ENCODE results near the gene STOML1.
A peak's percentile ranks its signal among the peaks of the same experiment; 100 is the strongest.

STOML1 gene

GRCh38 chr15:73991726-73992593 lies at the start of gene STOML1:
Gene STOML1, minus strand, starts transcription at chr15:73992295. Its CDS starts 72 bp downstream, at chr15:73992223.
- peak; percentile 73 for DNase-seq

GRCh38 chr15:74041311-74041756 lies 49.2 kb upstream of the STOML1 start:
- no peak for DNase-seq

- DNase-seq = no peak
Measured at GRCh38 chr15:74040109-74040850, 48.2 kb upstream of the STOML1 start.

GRCh38 chr15:74039656-74040010 lies 47.5 kb upstream of the STOML1 start:
- DNase-seq = no peak

GRCh38 chr15:74038707-74039655 lies 46.9 kb upstream of the STOML1 start:
- DNase-seq = no peak

GRCh38 chr15:74037171-74038117 lies 45.3 kb upstream of the STOML1 start:
- no peak for DNase-seq

- no peak for DNase-seq
Measured at GRCh38 chr15:74036271-74037170, 44.4 kb upstream of the STOML1 start.

GRCh38 chr15:74035121-74036017 lies 43.3 kb upstream of the STOML1 start:
- no peak for DNase-seq

- DNase-seq = no peak
Measured at GRCh38 chr15:74034206-74034755, 42.2 kb upstream of the STOML1 start.

- DNase-seq = no peak
Measured at GRCh38 chr15:74032606-74033561, 40.8 kb upstream of the STOML1 start.

- DNase-seq = no peak
Measured at GRCh38 chr15:74032046-74032445, 40.0 kb upstream of the STOML1 start.

- DNase-seq = no peak
Measured at GRCh38 chr15:74028646-74029045, 36.6 kb upstream of the STOML1 start.

- no peak for DNase-seq
Measured at GRCh38 chr15:74027688-74028087, 35.6 kb upstream of the STOML1 start.

GRCh38 chr15:74025436-74025835 lies 33.3 kb upstream of the STOML1 start:
- no peak for DNase-seq

- DNase-seq = no peak
Measured at GRCh38 chr15:74024687-74025086, 32.6 kb upstream of the STOML1 start.

- no peak for DNase-seq
Measured at GRCh38 chr15:74022706-74023470, 30.8 kb upstream of the STOML1 start.

GRCh38 chr15:74019734-74020133 lies 27.6 kb upstream of the STOML1 start:
- no peak for DNase-seq

Data from NCI-H2029 (cell line).